CD4-positive, alpha-beta T cell (primary cell): Measurements from ENCODE around the gene OR52N4. TPM values are rescaled to one million over a fixed set of nuclear protein-coding genes. Genes with fewer than 3 reads are reported as not detected.

ENCODE experiments used
- ATAC-seq: fragments of 200-7000 bp; cut with Tn5 transposase; one replicate; pipeline ENCODE4 v1.10.0; 2022; ENCODE audit warnings: mild to moderate bottlenecking; ENCODE audit not compliant: poor library complexity
- CTCF ChIA-PET: fragments of 350-600 bp; sonication (Branson Sonifier 250); formaldehyde crosslinking; loops from one replicate; lab custom pipeline; 2021; ENCODE audit warnings: antibody characterized with exemption, inconsistent platforms; lab: Charles Lee
- POLR2A ChIA-PET: fragments of 350-600 bp; sonication (Branson Sonifier 250); formaldehyde crosslinking; loops from one replicate; lab custom pipeline; 2021; ENCODE audit warnings: antibody characterized with exemption, inconsistent platforms; lab: Charles Lee
- DNase-seq, 14 experiments: peaks; one replicate each; pipeline ENCODE4 v3.0.0-alpha.2; 2013 to 2020; ENCODE audit warnings: mixed read lengths in 2 of 14
- H3K27ac ChIP-seq, 2 donors: one replicate each; pipeline versions ENCODE4 v1.5.1 to v1.7.0; 2013; ENCODE audit warnings: low read length in 2 of 2, low read depth in 1 of 2, mild to moderate bottlenecking in 1 of 2
- H3K27me3 ChIP-seq, 2 experiments: 1 replicate in 1 of 2; 2 replicates in 1 of 2; pipeline versions ENCODE4 v1.6.1 to v1.7.0; 2013; ENCODE audit warnings: low read length in 2 of 2, control low read depth in 1 of 2, mild to moderate bottlenecking in 1 of 2, moderate library complexity in 1 of 2; ENCODE audit not compliant: insufficient read depth in 2 of 2, control insufficient read depth in 1 of 2
- H3K36me3 ChIP-seq: one replicate; pipeline ENCODE4 v1.6.1; 2013; ENCODE audit warnings: low read length, control low read depth; ENCODE audit not compliant: insufficient read depth
- H3K4me1 ChIP-seq: one replicate; pipeline ENCODE4 v1.6.1; 2013; ENCODE audit warnings: low read length, control low read depth; ENCODE audit not compliant: insufficient read depth
- H3K4me3 ChIP-seq: one replicate; pipeline ENCODE4 v1.5.1; 2013; ENCODE audit warnings: mild to moderate bottlenecking, low read length, moderate library complexity
- H3K9me3 ChIP-seq, 2 experiments: 1 replicate in 1 of 2; 2 replicates in 1 of 2; pipeline versions ENCODE4 v1.6.1 to v1.7.0; 2013; ENCODE audit warnings: low read length in 2 of 2, mild to moderate bottlenecking in 2 of 2, control low read depth in 1 of 2, moderate library complexity in 1 of 2; ENCODE audit not compliant: control insufficient read depth in 1 of 2, insufficient read depth in 1 of 2
- H3K27ac Mint-ChIP-seq: one replicate; pipeline ENCODE4 v1.8.0; 2020; ENCODE audit warnings: mixed read lengths
- H3K27me3 Mint-ChIP-seq: one replicate; pipeline ENCODE4 v1.8.0; 2021; ENCODE audit warnings: mixed read lengths
- H3K36me3 Mint-ChIP-seq: one replicate; pipeline ENCODE4 v1.8.0; 2021; ENCODE audit warnings: low read depth, mixed read lengths
- H3K4me1 Mint-ChIP-seq: one replicate; pipeline ENCODE4 v1.8.0; 2021; ENCODE audit warnings: low read depth, mixed read lengths
- H3K4me3 Mint-ChIP-seq: one replicate; pipeline ENCODE4 v1.8.0; 2020; ENCODE audit warnings: mild to moderate bottlenecking, mixed read lengths
- H3K9me3 Mint-ChIP-seq: one replicate; pipeline ENCODE4 v1.8.0; 2020; ENCODE audit warnings: mixed read lengths
- CTCF ChIP-seq: fragments of 200-600 bp; IDR thresholded peaks from one replicate; pipeline ENCODE4 v1.8.0; 2022; ENCODE audit warnings: antibody characterized with exemption, mild to moderate bottlenecking
- intact Hi-C, 2 experiments: fragments of 100-400 bp; cut with DNase I in 1 of 2; cut with micrococcal nuclease in 1 of 2; formaldehyde crosslinking; loops; one replicate each; pipeline versions ENCODE4 v1.15.1 to v1.9.0; 2023 to 2025; cut with DNase I, micrococcal nuclease
- total RNA-seq, 174 experiments: library from RNA in 2 of 174; stranded (reverse) in 2 of 174; gene quantifications; one replicate each; pipeline ENCODE4 v1.2.3 and lab custom pipeline; 2021 to 2026

Gene OR52N4
- total RNA-seq, 2 experiments from 2014 or later: 0.50 to 0.96 TPM

- H3K9me3 ChIP-seq: no peaks in the 10 kb centered on the region
- Mint-ChIP-seq H3K27ac (no peak overlapping the region), H3K27me3 (no peaks in the 10 kb centered on the region), H3K9me3 (no peaks in the 10 kb centered on the region), H3K4me3 (no peak overlapping the region), H3K4me1 (no peaks in the 10 kb centered on the region), H3K36me3 (no peaks in the 10 kb centered on the region)
- H3K27me3 ChIP-seq: no peaks in the 10 kb centered on the region
- no peaks in the 10 kb centered on the region for H3K36me3 ChIP-seq
- ChIA-PET POLR2A (no interaction called here), CTCF (no interaction called here)
- intact Hi-C loops: no loop called here
- no peak overlapping the region for H3K4me3 ChIP-seq
- TF ChIP-seq CTCF: no peak
- no peak overlapping the region for H3K27ac ChIP-seq
- DNase-seq (no peak), ATAC-seq (no peak)
- H3K4me1 ChIP-seq: no peaks in the 10 kb centered on the region
These were observed 13.0 kb downstream of the OR52N4 start for GRCh38 chr11:5767056-5767455.

- Histone ChIP-seq H3K27ac (no peak within 1 kb of the TSS), H3K27me3 (no peaks in the 10 kb centered on the region), H3K4me1 (no peaks in the 10 kb centered on the region), H3K36me3 (no peaks in the 10 kb centered on the region), H3K4me3 (no peak within 1 kb of the TSS), H3K9me3 (no peaks in the 10 kb centered on the region)
- POLR2A ChIA-PET: no interaction called here
- CTCF ChIA-PET: no interaction called here
- TF ChIP-seq CTCF: no peak
- Mint-ChIP-seq H3K9me3 (no peaks in the 10 kb centered on the region), H3K4me3 (no peak within 1 kb of the TSS), H3K27ac (no peak within 1 kb of the TSS), H3K4me1 (no peaks in the 10 kb centered on the region), H3K36me3 (no peaks in the 10 kb centered on the region), H3K27me3 (peaks cover 2% of the 10 kb centered on the region)
- intact Hi-C loops: no loop called here
- ATAC-seq (no peak), DNase-seq (no peak)
These were observed 29.2 kb downstream of the OR52N4 start, which contains the start of gene OR52N5 for GRCh38 chr11:5783255-5783654. OR52N5 (minus strand) TSS chr11:5783355; CDS start chr11:5778634, 4,721 bp downstream.

- no peaks in the 10 kb centered on the region for H3K36me3 ChIP-seq
- TF ChIP-seq CTCF: no peak
- H3K4me1 Mint-ChIP-seq: no peaks in the 10 kb centered on the region
- H3K9me3 Mint-ChIP-seq: no peaks in the 10 kb centered on the region
- H3K27ac ChIP-seq: no peak within 1 kb of the TSS
- POLR2A ChIA-PET: no interaction called here
- intact Hi-C loops: loop anchor here in 1 of 2 experiments (1.0 kb wide), 1 partner anchor 31 kb away; no protein-coding TSS in a partner anchor
- H3K4me1 ChIP-seq: no peaks in the 10 kb centered on the region
- H3K27ac Mint-ChIP-seq: no peak within 1 kb of the TSS
- CTCF ChIA-PET: no interaction called here
- peaks cover 0 to 5% of the 10 kb centered on the region in 2 experiments for H3K27me3 ChIP-seq
- H3K27me3 Mint-ChIP-seq: peaks cover 24% of the 10 kb centered on the region
- no peaks in the 10 kb centered on the region for H3K9me3 ChIP-seq
- H3K4me3 ChIP-seq: no peak within 1 kb of the TSS
- H3K4me3 Mint-ChIP-seq: no peak within 1 kb of the TSS
- no peaks in the 10 kb centered on the region for H3K36me3 Mint-ChIP-seq
- DNase-seq (no peak), ATAC-seq (no peak)
These were observed 37.1 kb downstream of the OR52N4 start, which contains the start of gene OR52N1 for GRCh38 chr11:5791165-5791564. OR52N1 (minus strand) TSS chr11:5791265; CDS start chr11:5788816, 2,449 bp downstream.
